ENCODE measurements around the gene CDX4.

Gene CDX4

GRCh38 chrX:73446831-73447230 lies at the start of gene CDX4:
Gene CDX4, plus strand, starts transcription at chrX:73447053. Its CDS starts 201 bp downstream, at chrX:73447254.
- DNase-seq (ENCODE audit: extremely low read depth, low read depth): no peak
- TF ChIP-seq, protein P1, sequence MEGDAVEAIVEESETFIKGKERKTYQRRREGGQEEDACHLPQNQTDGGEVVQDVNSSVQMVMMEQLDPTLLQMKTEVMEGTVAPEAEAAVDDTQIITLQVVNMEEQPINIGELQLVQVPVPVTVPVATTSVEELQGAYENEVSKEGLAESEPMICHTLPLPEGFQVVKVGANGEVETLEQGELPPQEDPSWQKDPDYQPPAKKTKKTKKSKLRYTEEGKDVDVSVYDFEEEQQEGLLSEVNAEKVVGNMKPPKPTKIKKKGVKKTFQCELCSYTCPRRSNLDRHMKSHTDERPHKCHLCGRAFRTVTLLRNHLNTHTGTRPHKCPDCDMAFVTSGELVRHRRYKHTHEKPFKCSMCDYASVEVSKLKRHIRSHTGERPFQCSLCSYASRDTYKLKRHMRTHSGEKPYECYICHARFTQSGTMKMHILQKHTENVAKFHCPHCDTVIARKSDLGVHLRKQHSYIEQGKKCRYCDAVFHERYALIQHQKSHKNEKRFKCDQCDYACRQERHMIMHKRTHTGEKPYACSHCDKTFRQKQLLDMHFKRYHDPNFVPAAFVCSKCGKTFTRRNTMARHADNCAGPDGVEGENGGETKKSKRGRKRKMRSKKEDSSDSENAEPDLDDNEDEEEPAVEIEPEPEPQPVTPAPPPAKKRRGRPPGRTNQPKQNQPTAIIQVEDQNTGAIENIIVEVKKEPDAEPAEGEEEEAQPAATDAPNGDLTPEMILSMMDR (IDR thresholded peaks at IDR 0.05; ENCODE audit: low read depth, low read length): no peak

- DNase-seq (ENCODE audit: extremely low read depth, low read depth): no peak
- TF ChIP-seq, protein P1 (IDR thresholded peaks at IDR 0.05; ENCODE audit: low read depth, low read length): no peak
Observed at GRCh38 chrX:73398185-73398914, 48.5 kb upstream of the CDX4 start.

- DNase-seq (ENCODE audit: extremely low read depth, low read depth): no peak
- TF ChIP-seq, protein P1 (IDR thresholded peaks at IDR 0.05; ENCODE audit: low read depth, low read length): no peak
Observed at GRCh38 chrX:73400136-73400748, 46.6 kb upstream of the CDX4 start.

- DNase-seq (ENCODE audit: extremely low read depth, low read depth): no peak
Observed at GRCh38 chrX:73401591-73402266, 45.1 kb upstream of the CDX4 start.

GRCh38 chrX:73412930-73413329 lies 33.9 kb upstream of the CDX4 start:
- no peak for DNase-seq (ENCODE audit: extremely low read depth, low read depth)
- TF ChIP-seq, protein P1 (IDR thresholded peaks at IDR 0.05; ENCODE audit: low read depth, low read length): no peak

More at GRCh38 chrX:73401591-73402266, 45.1 kb upstream of the CDX4 start:
- TF ChIP-seq, protein P1 (IDR thresholded peaks at IDR 0.05; ENCODE audit: low read depth, low read length): no peak

- TF ChIP-seq, protein P1 (IDR thresholded peaks at IDR 0.05; ENCODE audit: low read depth, low read length): no peak
- no peak for DNase-seq (ENCODE audit: extremely low read depth, low read depth)
Observed at GRCh38 chrX:73447311-73447794, 500 bp downstream of the CDX4 start.

DNA sequence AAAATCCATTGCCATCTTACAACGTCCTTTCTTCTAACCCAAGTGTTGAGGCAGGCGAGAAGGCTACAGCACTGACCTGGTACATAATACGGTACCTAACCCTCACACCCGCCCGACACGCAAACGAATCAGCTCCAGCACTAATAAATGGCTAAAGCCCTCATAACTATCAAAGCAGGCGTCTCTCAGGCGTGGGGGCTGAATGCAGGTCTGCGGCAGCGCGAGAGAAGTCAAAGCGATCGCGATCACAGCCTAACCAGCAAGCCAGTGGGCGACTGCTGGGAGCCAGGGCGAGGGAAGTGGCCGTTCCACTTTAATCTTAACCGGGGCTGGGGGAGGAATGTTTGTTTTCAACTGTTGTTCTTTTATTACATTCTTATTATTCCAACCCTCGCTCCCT lies 1.5 kb downstream of the CDX4 start:
- no peak for DNase-seq (ENCODE audit: extremely low read depth, low read depth)
- TF ChIP-seq, protein P1 (IDR thresholded peaks at IDR 0.05; ENCODE audit: low read depth, low read length): no peak
